ENCODE measurements around the gene PTEN.

Gene PTEN

GRCh38 chr10:87925570-87925969 lies 62.1 kb downstream of the PTEN start:
- DNase-seq = no peak

- DNase-seq = no peak
These were observed 63.7 kb downstream of the PTEN start for GRCh38 chr10:87927091-87927490.

DNA sequence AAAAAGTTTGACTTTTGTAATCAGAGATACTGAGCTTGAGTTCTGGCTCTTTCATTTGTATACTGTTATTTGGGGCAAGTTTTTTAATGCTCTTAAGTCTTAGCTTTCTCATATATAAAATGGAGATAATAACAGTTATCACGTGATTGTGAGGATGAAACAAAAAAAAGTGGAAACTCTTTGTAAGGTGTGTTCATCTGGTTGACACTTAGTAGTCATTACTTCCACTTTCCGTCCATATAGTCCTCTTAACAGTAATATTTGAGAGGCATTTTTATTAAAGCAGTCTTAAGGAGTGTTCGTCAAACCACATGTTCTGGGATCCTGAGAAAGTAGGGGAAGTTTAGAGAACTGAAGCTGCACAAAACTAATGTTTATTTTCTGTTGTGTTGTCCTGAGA lies 65.6 kb downstream of the PTEN start:
- no peak for DNase-seq

DNA sequence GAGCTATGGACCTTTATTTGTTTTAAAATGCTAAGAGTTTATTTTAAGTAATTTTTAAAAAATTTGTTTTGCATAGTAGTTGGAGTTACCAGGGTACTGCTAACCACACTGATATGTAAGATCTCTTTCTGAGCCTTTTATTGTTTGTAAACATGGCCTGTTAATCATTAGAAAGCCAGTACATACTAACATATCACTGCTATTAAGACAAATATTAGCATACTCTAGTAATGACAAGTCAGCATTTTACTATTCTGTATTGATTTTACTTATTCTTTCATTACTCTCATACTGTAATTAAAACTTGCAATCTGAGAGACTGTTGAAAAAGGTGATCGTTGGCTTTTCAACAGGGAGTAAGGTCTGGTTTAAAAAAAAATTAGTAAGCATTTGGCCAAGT lies 66.7 kb downstream of the PTEN start:
- no peak for DNase-seq

GRCh38 chr10:87930934-87931835 lies 67.8 kb downstream of the PTEN start:
- no peak for DNase-seq

DNA sequence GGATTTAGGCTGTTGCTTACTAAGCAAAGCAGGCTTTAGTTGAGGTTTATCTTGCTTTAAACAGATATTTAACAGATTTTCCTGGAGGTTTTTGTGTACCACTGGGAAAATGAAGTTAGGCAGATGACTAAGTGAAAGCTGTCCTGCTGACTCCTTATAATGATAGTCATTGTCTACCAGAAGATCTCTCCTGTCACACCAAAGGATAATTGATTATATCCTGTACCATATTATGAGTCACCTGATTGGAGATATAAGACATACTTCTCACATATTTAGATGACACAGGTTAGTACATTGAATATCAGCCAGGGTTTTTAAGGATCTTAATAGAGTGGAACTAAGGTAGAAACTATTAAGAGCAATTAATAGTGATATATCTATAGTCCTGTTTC lies 68.4 kb downstream of the PTEN start:
- DNase-seq = no peak

DNA sequence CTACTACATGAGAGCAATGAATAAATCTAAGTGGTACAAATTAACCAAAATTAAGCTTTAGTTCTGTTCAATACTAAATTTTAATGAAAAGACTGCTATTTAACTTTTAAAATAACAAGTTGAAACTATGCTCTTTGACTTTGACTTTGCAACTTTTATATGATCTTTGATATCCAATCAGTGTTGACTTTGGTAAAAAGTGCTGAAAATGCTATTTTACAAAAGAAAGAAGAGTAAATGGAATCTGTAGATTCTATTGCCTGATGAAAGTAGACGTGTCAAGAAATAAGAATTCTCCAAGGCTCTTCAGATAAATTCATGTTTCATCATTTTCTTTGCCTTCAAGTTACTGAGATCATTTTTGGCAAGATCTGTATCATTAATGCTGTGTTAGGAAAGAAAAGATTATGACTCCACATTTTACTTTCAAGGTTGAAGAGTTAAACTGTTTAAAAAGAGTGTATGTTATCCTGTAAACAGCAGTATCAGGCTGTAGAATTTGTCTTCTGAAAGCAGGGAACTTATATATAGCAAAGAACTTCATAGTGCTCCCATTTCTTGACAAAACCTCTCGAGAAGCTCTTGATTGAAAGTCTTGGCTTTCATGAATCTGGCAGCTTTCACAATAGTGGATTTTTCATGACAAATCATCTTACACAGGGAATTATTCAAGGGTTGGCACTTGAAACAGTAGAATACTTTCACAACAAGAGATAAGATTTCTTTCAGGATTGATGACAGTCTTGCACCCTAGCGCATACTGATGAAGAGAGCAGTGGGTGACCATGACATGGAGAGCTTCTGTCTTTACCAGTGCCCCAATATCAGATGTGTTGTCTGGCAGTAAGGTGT lies 72.1 kb downstream of the PTEN start:
- DNase-seq = no peak

DNA sequence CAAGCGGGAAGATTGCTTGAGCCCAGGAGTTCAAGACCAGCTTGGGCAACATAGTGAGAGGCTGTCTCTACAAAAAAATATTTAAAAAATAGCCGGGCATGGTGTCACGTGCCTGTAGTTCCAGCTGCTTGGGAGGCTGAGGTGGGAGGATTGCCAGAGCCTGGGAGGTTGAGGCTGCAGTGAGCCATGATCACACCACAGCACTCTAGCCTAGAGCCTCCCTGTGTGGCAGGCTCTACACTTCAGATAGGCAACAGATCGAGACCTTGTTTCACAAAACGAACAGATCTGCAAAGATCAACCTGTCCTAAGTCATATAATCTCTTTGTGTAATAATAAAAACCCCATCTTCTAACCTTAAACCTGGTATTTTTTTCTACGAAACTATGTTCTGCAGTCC lies 76.8 kb downstream of the PTEN start:
- no peak for DNase-seq

DNA sequence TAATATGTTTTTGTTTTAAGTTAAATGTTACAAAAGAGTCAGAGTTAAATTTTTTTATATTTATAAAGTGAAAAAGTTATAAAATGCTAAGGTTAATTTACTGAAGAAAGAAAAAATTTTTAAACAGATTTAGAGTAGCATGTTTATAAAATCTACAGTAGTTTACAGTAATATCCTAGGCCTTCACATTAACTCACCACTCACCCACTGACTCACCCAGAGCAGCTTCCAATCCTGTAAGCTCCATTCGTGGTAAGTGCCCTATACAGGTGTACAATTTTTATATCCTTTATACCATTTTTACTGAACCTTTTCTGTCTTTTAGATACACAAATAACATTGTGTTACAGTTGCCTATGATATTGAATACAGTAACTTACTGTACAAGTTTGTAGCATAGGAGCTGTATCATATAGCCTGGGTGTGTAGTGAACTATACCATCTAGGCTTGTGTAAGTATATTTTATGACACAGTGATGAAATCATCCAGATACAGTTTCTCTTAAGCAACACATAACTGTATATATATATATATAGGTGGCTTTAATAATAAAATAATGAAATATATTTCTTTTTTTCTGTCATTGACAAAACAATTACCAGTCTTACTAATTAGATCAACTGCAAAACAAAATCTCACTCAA lies 79.6 kb downstream of the PTEN start:
- DNase-seq = no peak

DNA sequence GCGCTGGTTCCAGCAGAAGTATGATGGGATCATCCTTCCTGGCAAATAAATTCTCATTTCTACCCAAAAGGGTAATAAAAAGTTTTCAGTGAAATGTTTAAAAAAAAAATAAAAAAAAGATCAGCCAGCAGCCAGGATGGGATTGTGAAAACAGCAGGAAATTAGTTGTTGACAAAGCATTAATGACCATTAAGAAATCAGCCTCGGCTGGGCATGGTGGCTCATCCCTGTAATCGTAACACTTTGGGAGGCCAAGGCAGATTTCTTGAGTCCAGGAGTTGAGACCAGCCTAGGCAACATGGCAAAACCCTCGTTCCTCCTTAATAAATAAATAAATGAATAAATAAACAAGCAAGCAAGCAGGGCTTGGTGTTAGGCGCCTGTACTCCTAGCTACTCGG lies 82.6 kb downstream of the PTEN start:
- no peak for DNase-seq

- DNase-seq = no peak
These were observed 89.2 kb downstream of the PTEN start for GRCh38 chr10:87952612-87953011.

- DNase-seq = no peak
These were observed 92.6 kb downstream of the PTEN start for GRCh38 chr10:87956055-87956454.

- no peak for DNase-seq
These were observed 94.3 kb downstream of the PTEN start for GRCh38 chr10:87957702-87958101.

- DNase-seq = no peak
These were observed 96.8 kb downstream of the PTEN start for GRCh38 chr10:87960230-87960629.

DNA sequence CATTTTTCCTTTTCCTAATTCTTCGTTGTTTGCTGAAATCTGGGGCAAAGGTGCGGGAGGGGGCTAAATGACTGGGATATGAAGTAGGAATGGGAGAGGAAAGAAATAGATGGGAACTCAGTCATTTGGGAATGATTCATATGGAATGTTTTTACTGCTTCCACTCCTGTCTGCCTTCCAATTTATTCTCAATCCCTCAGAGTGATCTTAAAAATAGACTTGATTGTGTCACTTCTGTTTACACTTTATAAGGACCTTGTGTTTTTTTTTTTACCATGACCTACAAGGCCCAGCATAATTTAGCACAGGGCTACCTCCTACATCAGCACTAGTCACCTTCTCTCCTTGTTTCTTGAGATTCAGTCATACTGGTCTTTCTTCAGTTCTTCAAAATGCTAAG lies 97.9 kb downstream of the PTEN start:
- DNase-seq = no peak

- no peak for DNase-seq
These were observed 103.0 kb downstream of the PTEN start for GRCh38 chr10:87966459-87966858.

DNA sequence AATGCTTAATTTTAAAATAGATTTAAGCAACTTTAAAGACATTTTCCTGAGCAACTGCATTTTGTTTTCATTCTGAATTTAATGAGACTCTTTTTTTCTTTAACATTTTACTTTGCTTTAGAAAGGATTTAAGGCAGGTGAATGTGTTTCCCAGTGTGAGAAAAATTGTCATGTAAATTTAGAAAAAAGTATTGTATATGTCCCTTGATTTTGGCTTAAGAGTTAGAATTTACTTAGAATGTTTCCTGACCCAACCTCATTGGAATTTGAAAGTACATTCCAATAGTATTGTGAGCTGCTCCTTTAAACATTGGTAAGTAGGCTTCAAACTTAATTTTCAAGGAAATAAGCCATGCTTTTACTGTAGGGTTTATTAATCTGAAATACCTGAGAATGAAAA lies 110.2 kb downstream of the PTEN start:
- no peak for DNase-seq

GRCh38 chr10:87974130-87974529 lies 110.7 kb downstream of the PTEN start:
- DNase-seq = no peak

- no peak for DNase-seq
These were observed 111.3 kb downstream of the PTEN start for GRCh38 chr10:87974769-87975168.

DNA sequence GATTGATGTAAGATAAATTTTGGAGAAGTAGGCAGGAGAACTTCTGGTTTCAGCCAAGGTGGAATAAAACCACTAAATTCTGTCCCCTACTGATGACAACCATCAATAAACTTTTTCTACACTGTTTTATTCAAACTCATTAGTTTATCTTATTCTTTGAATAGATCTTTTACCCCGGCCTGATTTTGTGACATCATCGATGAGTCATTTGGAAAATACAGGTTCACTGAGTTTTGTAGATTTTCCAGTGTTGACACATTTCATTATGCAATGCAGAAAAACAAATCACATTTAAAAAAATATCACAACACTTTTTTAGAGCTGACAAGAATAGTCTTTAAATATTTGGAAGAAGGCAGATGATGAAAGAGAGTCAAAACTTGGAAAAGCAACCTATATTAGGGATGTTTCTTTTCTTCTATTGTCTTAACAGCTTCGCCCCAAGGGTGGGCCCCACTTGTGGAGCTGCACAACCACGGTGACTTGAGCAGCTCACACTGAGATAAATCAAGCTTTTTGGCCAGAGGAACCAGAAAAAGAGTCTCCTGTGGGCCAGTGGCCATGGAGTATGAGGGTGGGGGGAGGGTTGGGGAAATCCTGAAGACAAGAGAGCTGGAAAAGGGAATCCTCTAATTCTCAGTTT lies 112.8 kb downstream of the PTEN start:
- no peak for DNase-seq

DNA sequence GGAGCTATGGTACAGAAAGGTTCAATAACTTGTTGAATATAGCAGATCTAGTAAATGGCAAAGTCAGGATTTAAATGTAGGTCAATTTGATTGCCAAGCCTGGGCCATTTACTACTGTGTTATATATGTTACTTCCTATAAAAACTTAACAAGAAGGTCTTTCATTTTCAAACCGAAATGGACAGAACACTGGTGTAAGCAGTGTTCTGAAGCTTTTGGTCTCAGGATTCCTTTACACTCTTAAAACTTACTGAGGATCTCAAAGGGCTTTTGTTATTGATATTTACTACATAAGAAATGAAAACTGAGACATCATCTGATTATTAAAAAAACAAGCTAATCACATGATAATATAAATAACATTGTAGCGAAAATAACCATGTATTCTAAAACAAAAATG lies 114.7 kb downstream of the PTEN start:
- no peak for DNase-seq

GRCh38 chr10:87979847-87980246 lies 116.4 kb downstream of the PTEN start:
- DNase-seq = no peak

DNA sequence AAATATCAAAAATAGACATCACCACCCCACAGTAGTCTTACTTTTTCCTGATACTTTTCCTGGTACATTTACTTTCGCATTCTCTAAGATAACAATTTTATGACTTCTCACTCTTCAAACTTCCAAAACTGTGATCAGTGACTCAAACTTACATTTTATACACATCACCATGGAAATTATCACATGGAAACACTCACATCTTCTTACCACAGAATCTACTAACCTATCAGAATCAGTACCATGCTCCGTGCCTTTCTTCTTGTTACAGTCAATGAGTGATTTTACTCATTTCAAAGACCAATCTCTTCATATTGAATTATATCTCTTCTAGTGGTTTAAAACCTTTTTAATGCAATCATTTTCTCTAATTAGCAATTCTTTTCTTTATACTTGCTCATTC lies 120.3 kb downstream of the PTEN start:
- DNase-seq = no peak

Data from activated naive CD4-positive, alpha-beta T cell treated with Interleukin-2 at 50 U/mL for 16 hours (primary cell).